Brain pericyte (primary cell): ENCODE results near the gene LTA4H.
"Not testable (repeated sequence)": the region's sequence is repeated elsewhere in the genome, so short reads cannot be mapped to it uniquely, and the experiment has no call there.

Experiments
- DNase-seq: peaks from one replicate; pipeline ENCODE4 v3.0.0-alpha.2; 2012; ENCODE audit warnings: low read depth, low spot score

The LTA4H gene

DNA sequence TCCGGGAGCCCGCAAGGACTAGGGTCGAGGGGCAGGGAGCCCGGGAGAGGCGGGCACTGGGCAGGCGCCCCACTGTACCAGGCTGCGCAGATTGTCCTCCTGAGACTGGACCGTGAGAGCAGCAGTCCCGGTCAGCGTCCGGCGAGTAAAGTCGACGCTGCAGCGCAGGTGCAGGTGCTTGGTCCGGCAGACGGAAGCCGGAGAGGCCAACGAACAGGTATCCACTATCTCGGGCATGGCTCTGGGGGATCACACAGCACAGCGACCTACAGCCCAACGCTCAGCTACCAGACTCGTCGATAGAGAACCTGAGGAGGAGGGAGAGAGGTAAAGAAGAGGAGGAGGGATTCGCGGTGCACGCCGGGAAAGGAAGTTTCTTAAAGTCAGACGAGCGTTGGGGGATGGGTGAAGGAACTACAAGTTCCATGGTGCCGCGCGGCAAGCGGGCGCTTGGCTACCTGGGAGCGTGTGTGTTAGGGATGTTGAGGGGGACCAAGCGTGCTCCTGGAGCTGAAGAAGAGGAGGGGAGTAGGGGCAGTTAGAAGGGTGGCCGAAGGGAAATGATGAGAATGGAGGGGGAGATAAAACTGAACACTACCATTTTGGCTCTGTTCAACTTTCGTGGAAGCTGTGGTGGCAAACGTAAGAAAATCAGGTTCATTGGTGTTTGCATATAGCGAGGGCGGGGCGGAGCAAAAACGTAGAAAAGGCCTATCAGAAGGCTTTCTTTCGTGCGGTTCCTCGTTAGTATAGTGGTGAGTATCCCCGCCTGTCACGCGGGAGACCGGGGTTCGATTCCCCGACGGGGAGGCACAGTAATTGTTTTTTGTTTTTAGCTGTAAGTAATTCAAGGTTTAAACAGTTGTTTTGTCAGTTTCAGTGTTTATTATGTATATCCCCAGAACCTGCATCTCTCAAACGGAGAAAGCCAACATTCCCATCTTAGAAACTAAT lies at the start of gene LTA4H:
Gene LTA4H, minus strand, starts transcription at position 305 of the 954 bp plus-strand sequence. Its CDS starts 68 bp downstream, at position 237.
- DNase-seq: peak; percentile 96

DNA sequence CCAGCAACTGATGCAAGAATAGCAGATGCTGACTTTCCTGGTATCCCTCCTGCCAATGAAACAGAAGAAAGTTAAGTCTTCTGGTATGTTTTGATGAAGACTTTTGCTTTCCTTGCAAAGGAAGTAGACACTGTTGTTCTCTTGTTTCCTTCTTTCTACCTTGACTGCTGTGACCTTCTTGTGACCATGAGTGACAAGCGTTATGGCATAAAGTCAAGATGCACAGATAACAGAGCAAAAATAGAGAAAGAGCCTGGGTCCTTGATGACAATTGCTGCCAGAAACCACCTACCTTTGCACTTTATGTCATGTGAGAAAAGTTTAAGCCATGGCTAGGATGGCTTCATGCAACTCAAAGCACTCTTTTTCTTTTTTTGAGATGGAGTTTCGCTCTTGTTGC lies 49.2 kb upstream of the LTA4H start:
- DNase-seq: no peak

DNA sequence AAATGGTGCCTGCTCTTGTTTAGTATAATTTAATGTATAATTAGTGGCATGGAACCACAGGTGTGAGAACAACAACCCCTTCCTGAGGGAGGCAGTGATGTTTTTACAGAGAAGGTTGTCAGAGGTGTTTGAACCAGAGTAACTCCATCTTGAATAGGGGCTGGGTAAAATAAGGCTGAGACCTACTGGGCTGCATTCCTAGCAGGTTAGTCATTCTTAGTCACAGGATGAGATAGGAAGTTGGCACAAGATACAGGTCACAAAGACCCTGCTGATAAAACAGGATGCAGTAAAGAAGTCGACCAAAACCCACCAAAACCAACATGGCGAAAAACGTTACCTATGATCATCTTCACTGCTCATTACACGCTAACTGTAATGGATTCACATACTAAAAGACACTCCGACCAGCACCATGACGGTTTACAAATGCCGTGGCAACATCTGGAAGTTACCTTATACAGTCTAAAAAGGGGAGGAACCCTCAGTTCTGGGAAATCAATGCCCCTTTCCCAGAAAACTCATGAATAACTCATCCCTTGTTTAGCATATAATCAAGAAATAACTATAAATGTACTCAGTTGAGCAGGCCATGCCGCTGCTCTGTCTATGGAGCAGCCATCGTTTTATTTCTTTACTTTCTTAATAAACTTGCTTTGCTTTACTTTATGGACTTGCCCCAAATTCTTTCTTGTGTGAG lies 47.8 kb upstream of the LTA4H start:
- DNase-seq: no peak

GRCh38 chr12:96081596-96081995 lies 46.2 kb upstream of the LTA4H start:
- no peak for DNase-seq

- no peak for DNase-seq
Measured at GRCh38 chr12:96078231-96079135, 43.1 kb upstream of the LTA4H start.

GRCh38 chr12:96077081-96077480 lies 41.7 kb upstream of the LTA4H start:
- DNase-seq: no peak

- DNase-seq: no peak
Measured at GRCh38 chr12:96075560-96075959, 40.2 kb upstream of the LTA4H start.

DNA sequence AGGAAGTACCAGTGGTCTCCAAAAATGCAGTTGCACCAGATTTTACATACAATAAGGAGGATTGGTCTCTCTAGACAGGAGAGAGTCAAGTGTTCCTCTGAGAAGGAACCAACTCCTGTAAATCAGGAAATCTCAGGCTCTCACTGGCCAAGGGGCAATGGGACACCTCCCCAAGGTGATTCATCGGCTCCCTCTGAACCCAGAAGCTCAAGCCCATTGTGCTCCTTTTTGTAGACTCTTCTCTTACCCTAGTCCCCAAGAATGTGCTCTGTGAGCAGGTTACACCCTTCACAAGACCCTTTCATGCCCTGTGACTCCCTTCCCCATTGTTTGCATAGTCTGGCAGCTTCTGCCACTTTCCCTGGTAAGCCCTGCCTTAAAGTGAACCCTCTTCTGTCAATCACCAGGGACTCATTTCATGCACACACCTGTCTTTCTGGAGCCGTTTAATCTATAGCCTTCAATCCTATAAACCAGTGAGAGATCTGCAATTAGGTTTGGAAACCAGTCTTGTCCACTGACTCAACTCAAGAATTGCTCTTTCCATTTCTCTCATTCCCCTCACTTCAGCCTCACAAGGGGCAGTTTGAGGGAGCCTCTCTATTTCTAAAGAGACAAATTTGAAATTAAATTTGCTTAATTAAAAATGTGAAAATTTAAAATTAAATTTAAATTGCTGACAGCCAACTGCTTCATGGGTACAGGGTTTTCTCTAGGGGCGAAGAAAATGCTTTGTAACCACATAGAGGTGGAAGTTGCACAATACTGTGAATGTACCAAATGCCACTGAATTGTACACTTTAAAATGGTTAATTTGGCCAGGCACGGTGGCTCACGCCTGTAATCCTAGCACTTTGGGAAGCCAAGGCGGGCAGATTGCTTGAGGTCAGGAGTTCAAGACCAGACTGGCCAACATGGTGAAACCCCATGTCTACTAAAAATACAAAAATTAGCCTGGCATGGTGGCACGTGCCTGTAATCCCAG lies 38.3 kb upstream of the LTA4H start:
- DNase-seq: no peak

GRCh38 chr12:96070670-96071279 lies 35.4 kb upstream of the LTA4H start:
- DNase-seq: no peak

DNA sequence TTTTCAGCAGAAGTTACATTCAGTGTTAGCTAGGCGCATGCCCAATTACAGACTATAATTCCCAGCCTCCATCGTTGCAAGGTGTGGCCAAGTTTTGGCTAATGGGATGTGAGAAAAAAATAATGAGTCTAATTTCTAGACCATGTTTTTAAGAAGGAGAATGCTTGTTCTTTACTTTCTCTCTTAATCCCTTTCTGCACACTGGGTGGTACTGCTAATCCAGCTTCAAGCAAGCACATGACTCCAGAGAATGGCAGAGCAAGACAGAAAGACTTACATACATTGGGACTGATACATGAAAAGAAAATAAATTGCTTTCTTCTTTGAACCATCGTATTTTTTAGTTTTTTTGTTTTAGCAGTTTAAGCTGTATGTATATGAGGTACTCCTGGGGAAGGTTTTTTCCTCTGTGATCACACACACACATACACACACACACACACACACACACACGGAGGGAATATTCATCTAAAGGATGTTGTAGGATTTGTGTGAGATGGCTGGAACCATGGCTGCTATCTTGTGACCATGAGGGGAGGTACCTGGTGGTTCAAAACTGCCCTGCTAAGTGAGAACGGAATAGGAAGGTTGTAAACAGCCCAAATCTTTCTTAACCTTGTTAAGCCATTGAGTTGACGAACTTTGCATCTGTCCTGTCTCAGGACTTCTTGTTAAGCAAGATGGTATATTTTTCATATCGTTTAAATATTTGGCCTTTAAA lies 34.3 kb upstream of the LTA4H start:
- DNase-seq: no peak

DNA sequence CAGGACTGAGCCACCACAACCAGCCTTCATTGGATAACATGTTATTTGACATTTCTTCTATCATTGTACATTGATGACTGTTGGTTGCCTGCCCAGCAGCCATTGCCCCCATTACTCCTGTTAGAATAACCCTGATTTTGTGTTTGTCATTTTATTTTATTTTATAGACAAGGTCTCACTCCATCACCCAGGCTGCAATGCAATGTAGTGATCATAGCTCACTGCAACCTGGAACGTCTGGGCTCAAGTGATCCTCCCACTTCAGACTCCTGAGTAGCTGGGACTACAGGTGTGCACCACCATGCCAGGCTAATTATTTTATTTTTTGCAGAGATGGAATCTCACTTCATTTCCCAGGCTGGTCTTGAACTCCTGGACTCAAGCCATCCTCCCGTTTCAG lies 33.2 kb upstream of the LTA4H start:
- DNase-seq: no peak

- DNase-seq: no peak
Measured at GRCh38 chr12:96068111-96068510, 32.7 kb upstream of the LTA4H start.

GRCh38 chr12:96065776-96066175 lies 30.4 kb upstream of the LTA4H start:
- DNase-seq: not testable (repeated sequence)

DNA sequence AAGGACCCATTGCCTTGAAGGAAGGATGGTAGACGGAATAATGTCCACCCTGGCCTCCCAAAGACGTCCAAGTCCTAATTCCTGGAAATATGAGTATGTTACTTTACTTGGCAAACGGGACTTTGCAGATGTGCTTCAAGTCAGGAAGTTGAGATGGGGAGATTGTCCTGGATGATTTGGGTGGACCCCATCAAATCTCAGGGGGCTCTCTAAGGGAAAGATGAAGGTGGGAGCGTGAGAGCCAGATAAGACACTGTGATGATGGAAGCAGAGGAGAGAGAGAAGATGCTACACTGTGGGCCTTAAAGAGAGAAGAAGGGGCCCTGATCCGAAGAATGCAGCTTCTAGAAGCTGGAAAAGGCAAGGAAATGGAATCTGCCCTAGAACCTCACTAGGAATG lies 29.6 kb upstream of the LTA4H start:
- no peak for DNase-seq

GRCh38 chr12:96064271-96064670 lies 28.9 kb upstream of the LTA4H start:
- no peak for DNase-seq

- DNase-seq: no peak
Measured at GRCh38 chr12:96063046-96063445, 27.7 kb upstream of the LTA4H start.

- DNase-seq: peak; percentile 50
Measured at GRCh38 chr12:96061864-96062453, 26.6 kb upstream of the LTA4H start.

DNA sequence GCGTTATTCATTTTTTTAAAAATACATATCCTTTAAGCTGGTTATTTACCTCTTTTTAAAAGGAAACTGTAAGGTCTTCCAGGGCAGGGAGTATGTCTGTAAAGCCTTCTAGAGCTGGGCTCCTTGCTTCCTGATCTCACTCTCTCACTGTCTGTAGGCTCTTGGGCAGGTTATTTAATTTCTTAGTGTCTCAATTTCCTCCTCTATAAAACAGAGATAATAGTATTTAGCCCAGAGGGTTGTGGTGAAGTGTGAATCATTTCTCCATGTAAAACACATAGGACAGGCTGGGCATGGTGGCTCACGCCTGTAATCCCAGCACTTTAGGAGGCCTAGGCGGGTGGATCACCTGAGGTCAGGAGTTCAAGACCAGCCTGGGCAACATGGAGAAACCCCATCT lies 25.9 kb upstream of the LTA4H start:
- no peak for DNase-seq

DNA sequence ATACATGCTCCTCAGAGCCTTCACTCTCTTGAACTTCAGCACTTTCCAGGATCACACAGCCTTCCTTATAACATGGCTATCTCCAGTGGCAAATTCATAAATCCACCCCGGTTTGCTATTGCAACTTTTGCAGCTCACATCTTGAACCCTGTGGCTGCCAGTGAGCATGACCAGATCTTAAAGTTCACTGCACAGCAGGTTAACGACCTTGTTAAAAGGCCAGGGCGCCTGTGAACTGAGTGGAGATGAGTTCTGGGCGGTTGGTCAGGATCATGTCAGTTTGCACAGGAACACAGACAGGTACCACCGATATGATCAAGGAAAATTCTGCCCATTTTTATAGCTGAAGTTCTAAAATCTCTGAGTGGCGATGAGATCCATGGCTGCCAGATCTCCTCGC lies 24.7 kb upstream of the LTA4H start:
- no peak for DNase-seq
